NT2/D1 (cell line): Measurements from ENCODE around the gene ELFN1.
A peak's percentile ranks its signal among the peaks of the same experiment; 100 is the strongest.

Experiments
- DNase-seq: peaks from one replicate; pipeline ENCODE4 v3.0.0-alpha.2; 2011; ENCODE audit warnings: low read depth, low spot score
- H3K27me3 ChIP-seq: 2 replicates; pipeline ENCODE4 v1.6.0; 2011; ENCODE audit warnings: mild to moderate bottlenecking; ENCODE audit not compliant: insufficient read length, insufficient read depth
- H3K36me3 ChIP-seq: 2 replicates; pipeline ENCODE4 v1.6.1; 2011; ENCODE audit warnings: mild to moderate bottlenecking, low read length, mixed read lengths; ENCODE audit not compliant: insufficient read depth, insufficient read length
- H3K4me1 ChIP-seq: 2 replicates; pipeline ENCODE4 v1.5.1; 2011; ENCODE audit not compliant: insufficient read depth, insufficient read length
- H3K4me3 ChIP-seq: 2 replicates; pipeline ENCODE4 v1.5.1; 2011; ENCODE audit warnings: low read depth; ENCODE audit not compliant: insufficient read length
- H3K9ac ChIP-seq: 2 replicates; pipeline ENCODE4 v1.6.0; 2011; ENCODE audit warnings: low read depth; ENCODE audit not compliant: insufficient read length
- H3K9me3 ChIP-seq: 2 replicates; pipeline ENCODE4 v1.5.1; 2011; ENCODE audit warnings: mild to moderate bottlenecking, low read length; ENCODE audit not compliant: insufficient read depth
- SUZ12 ChIP-seq: IDR thresholded peaks from 2 replicates; pipeline ENCODE4 v1.6.1; 2011; ENCODE audit not compliant: insufficient read length, insufficient read depth; ENCODE audit errors: extremely low read depth
- YY1 ChIP-seq: IDR thresholded peaks from 2 replicates; pipeline ENCODE4 v1.6.1; 2011; ENCODE audit not compliant: insufficient read length, insufficient read depth
- ZNF274 ChIP-seq: IDR thresholded peaks from 2 replicates; pipeline ENCODE4 v1.6.1; 2011; ENCODE audit warnings: mild to moderate bottlenecking, low read depth, low read length

The ELFN1 gene

GRCh38 chr7:1735806-1736483 lies 65.9 kb downstream of the ELFN1 start:
- Histone ChIP-seq H3K9ac (no peak overlapping the region), H3K4me3 (no peak overlapping the region), H3K27me3 (peaks cover 8% of the 10 kb centered on the region), H3K9me3 (no peaks in the 10 kb centered on the region), H3K4me1 (peaks cover 11% of the 10 kb centered on the region), H3K36me3 (peaks cover 9% of the 10 kb centered on the region)
- no peak for DNase-seq
- TF ChIP-seq SUZ12 (no peak), ZNF274 (no peak), YY1 (no peak)

- no peak for TF ChIP-seq ZNF274
- TF ChIP-seq YY1 = no peak
- TF ChIP-seq SUZ12 = no peak
- Histone ChIP-seq H3K27me3 (peaks cover 8% of the 10 kb centered on the region), H3K36me3 (peaks cover 9% of the 10 kb centered on the region), H3K4me3 (no peak overlapping the region), H3K4me1 (peaks cover 11% of the 10 kb centered on the region), H3K9ac (no peak overlapping the region), H3K9me3 (no peaks in the 10 kb centered on the region)
- DNase-seq = no peak
Measured at GRCh38 chr7:1736484-1736817, 66.4 kb downstream of the ELFN1 start.

GRCh38 chr7:1736830-1737229 lies 66.8 kb downstream of the ELFN1 start:
- H3K9ac ChIP-seq = no peak overlapping the region
- peaks cover 11% of the 10 kb centered on the region for H3K4me1 ChIP-seq
- no peak for DNase-seq
- peaks cover 9% of the 10 kb centered on the region for H3K36me3 ChIP-seq
- H3K9me3 ChIP-seq = no peaks in the 10 kb centered on the region
- no peak overlapping the region for H3K4me3 ChIP-seq
- H3K27me3 ChIP-seq = peaks cover 8% of the 10 kb centered on the region
- no peak for TF ChIP-seq SUZ12
- no peak for TF ChIP-seq ZNF274
- TF ChIP-seq YY1 = no peak

- Histone ChIP-seq H3K4me1 (peaks cover 11% of the 10 kb centered on the region), H3K9ac (no peak overlapping the region), H3K4me3 (no peak overlapping the region), H3K36me3 (peaks cover 9% of the 10 kb centered on the region), H3K9me3 (no peaks in the 10 kb centered on the region), H3K27me3 (peaks cover 8% of the 10 kb centered on the region)
- DNase-seq = no peak
- TF ChIP-seq YY1 = no peak
- no peak for TF ChIP-seq ZNF274
- no peak for TF ChIP-seq SUZ12
Measured at GRCh38 chr7:1737523-1737922, 67.4 kb downstream of the ELFN1 start.

GRCh38 chr7:1737956-1738355 lies 67.9 kb downstream of the ELFN1 start:
- Histone ChIP-seq H3K27me3 (peaks cover 8% of the 10 kb centered on the region), H3K9me3 (no peaks in the 10 kb centered on the region), H3K9ac (peak overlapping the region; percentile 0), H3K36me3 (peaks cover 9% of the 10 kb centered on the region), H3K4me1 (peaks cover 11% of the 10 kb centered on the region), H3K4me3 (no peak overlapping the region)
- TF ChIP-seq SUZ12 (no peak), YY1 (no peak), ZNF274 (no peak)
- DNase-seq = no peak

- Histone ChIP-seq H3K4me3 (no peak overlapping the region), H3K36me3 (peaks cover 9% of the 10 kb centered on the region), H3K4me1 (peaks cover 11% of the 10 kb centered on the region), H3K9ac (peak overlapping the region; percentile 0), H3K27me3 (peaks cover 8% of the 10 kb centered on the region), H3K9me3 (no peaks in the 10 kb centered on the region)
- no peak for DNase-seq
- TF ChIP-seq SUZ12 = no peak
- no peak for TF ChIP-seq YY1
- no peak for TF ChIP-seq ZNF274
Measured at GRCh38 chr7:1738511-1738910, 68.4 kb downstream of the ELFN1 start.

GRCh38 chr7:1738956-1739355 lies 68.9 kb downstream of the ELFN1 start:
- H3K4me1 ChIP-seq = peaks cover 11% of the 10 kb centered on the region
- H3K27me3 ChIP-seq = peaks cover 8% of the 10 kb centered on the region
- peaks cover 9% of the 10 kb centered on the region for H3K36me3 ChIP-seq

GRCh38 chr7:1739593-1739992 lies 69.5 kb downstream of the ELFN1 start:
- Histone ChIP-seq H3K9ac (no peak overlapping the region), H3K4me3 (no peak overlapping the region), H3K36me3 (peaks cover 10% of the 10 kb centered on the region), H3K27me3 (peaks cover 8% of the 10 kb centered on the region), H3K4me1 (peaks cover 11% of the 10 kb centered on the region), H3K9me3 (no peaks in the 10 kb centered on the region)
- no peak for TF ChIP-seq YY1
- no peak for TF ChIP-seq SUZ12
- TF ChIP-seq ZNF274 = no peak
- no peak for DNase-seq

More at GRCh38 chr7:1738956-1739355, 68.9 kb downstream of the ELFN1 start:
- no peak for DNase-seq
- H3K9me3 ChIP-seq = no peaks in the 10 kb centered on the region
- no peak overlapping the region for H3K4me3 ChIP-seq
- no peak overlapping the region for H3K9ac ChIP-seq
- TF ChIP-seq ZNF274 (no peak), YY1 (no peak), SUZ12 (no peak)
